Tongue (tissue), 2 donors: ENCODE measurements around the gene VAPA. TPM values are rescaled to one million over a fixed set of nuclear protein-coding genes. Genes with fewer than 3 reads are reported as not detected.

Experiments
- DNase-seq: peaks from one replicate; pipeline ENCODE4 v3.0.0-alpha.2; 2015
- total RNA-seq: library from RNA; depleted of rRNA; stranded (reverse); fragments of >200 nt; gene quantifications from one replicate; pipeline ENCODE4 v1.2.3, GENCODE V29; 2014

VAPA gene
- total RNA-seq, 1 donor from 2014 or later = 356 TPM

DNA sequence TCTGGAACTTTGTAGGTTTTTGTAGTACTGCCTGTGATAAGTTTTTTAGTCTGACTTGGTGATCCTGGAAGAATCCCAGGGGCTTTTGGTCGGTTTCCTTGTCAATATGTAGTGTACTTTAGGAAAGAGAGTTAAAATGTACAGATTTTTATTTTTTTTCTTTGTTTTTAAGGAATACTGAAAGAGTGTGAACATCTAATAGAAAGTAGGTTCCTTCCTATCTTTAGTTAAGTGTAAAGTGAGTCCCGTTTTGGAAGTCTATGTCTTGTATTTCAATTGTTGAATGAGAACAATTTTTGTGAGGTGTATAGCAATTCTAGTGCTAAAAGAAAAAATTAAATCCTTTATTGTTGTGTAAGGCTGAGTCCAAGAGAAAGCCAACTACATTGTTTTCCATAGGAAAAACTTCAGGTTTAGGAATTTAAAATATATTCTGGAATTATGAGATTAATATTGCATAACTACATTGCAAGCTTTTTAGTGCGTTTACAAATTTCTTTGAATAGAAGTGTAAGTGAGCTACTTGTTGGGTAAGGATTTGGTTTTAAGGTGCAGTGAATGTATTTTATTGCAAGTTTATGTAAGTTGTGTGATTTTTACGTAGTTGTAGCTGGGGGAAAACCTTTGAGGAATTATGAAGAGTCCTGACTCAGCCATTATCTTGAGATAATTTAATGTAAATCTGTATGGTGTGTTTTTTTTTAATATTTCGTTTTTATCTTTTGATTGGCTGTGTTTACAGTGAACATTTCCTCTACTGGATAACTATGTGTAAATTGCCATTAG is 1.7 kb downstream of the VAPA start:
- DNase-seq = no peak

DNA sequence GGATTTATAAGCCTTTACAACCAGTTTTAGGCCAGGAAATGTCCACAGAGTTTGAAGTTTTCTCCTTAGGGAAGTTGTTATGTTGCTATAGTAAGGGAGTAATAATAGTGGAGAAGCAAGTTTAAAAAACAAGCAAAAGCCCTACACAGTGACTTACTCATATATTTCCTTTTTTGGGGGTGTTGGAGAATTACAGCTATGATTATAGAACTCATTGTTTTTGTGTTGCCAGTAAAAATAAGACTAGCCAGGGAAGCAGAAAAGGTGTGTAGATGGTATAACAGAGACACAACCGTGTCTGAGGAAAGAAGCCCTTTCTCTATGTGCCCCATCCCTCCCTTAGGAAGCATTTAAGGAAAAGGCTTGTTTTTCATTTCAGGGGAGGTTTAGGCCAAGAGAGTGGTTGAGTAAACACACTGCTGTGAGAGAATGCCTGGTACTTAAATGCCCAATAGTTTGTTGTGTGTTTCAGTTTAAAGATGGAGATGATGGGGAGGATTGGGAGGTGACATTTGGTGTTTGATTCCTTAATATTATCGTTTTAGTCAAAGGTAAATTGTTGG is 2.3 kb downstream of the VAPA start:
- no peak for DNase-seq

DNA sequence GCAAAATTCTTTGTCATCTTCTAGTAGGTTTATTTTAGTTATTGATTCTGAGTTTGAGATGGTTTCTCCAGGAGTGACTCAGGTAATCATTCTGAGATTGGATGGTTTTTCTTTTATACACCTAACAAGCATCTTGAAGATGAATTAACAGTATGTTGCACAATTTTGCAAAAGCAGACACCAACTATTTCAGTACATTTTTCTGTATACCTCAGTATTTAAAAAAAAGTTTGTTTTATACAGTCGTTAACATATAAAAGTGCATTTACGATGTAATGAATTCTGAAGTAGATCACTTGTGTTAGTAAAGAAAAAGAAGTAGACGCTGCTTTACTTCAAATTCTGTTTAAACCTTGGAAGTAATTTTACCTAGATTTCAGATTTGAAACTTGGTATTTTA is 3.0 kb downstream of the VAPA start:
- DNase-seq = no peak

DNA sequence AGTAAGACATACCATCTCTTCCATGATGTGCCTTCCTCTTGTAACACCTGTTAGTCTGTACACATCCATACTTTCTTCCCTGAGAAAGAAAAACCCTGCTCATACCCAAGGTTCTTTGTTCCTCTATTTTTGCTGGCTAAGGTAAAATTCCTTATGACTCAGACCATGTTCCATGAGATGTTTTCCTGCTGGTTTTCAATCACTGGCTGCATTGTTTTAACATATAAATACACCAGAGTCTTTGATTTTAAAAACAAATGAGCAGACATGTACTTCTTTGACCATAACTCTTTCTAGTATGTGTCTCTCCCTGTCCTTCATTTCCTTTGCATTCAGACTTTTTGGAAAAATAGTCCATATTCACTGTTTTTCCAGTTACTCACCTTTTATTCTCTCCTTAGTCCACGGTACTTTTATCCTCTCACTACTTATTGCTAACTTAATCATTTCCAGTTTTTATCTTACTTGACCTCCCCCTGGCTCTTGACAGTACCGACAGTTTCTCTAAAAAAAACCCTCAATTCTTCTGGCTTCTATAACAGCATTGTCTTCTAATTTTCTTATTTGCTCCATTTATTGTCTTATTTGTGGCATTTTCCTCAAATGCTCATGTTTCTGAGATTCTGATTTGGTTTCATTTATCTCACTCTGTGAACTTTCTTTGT is 4.3 kb downstream of the VAPA start:
- no peak for DNase-seq

DNA sequence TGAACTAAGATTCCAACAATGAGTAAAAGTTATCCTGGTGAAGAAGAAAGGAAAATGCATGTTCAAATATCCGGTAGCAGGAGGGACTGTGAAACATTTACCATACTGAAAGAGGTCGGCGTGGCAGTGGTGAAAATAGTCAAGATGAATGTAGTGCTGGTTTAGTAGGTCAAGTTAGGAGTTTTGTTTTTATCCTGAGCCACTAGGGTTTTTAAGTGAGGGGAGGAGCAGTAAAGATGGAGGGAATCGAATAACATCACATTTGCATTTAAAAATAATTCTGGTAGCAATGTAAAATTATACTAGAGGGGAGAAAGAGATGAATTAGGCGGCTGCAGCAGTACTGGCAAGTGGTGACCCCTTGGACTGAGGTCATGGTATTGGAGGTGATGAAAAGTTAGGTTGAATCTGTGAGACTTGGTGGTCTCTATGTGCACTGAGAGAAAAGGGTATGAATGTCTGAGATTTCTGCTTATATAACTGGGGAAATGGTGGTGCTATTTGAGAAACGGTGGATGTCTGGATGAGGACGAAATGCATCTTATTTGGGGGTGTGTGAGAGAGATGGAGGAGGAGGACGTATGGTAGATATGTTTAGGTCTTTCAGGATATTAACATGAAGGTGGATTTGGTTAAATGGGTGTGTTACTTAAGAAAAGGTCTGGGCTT is 5.9 kb downstream of the VAPA start:
- DNase-seq = no peak

DNA sequence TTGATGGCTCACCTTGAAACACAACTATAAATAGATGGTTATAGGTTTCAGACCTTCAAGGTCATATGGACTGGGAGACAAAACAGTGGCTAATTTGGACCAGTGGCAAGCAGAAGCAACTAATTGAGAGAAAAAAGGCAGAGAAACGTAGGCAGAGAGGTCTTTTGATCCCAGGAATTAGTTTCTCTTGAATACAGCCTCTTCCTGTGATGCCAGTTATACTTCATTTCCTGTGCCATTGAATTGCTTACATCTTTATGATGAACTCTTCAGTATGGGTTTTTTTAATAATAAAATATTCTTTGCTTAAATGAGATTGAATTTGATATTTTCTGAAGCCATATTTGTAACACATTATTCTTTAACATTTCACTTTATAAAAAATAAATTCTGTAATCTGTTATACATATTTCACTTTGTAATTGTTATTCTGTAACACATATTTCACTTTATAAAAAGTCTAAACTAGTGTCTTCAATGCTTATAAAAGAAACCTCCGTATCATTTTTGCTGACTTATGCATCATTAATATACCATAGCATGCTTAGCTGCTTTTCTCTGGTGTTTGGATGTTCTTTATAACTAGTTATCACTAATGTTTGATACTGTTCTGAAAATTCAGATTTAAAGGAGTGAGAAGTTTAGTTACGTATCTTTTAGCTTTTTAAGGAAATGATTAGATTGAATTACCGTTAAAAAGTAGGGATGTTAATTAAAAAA is 8.9 kb downstream of the VAPA start:
- DNase-seq = no peak

DNA sequence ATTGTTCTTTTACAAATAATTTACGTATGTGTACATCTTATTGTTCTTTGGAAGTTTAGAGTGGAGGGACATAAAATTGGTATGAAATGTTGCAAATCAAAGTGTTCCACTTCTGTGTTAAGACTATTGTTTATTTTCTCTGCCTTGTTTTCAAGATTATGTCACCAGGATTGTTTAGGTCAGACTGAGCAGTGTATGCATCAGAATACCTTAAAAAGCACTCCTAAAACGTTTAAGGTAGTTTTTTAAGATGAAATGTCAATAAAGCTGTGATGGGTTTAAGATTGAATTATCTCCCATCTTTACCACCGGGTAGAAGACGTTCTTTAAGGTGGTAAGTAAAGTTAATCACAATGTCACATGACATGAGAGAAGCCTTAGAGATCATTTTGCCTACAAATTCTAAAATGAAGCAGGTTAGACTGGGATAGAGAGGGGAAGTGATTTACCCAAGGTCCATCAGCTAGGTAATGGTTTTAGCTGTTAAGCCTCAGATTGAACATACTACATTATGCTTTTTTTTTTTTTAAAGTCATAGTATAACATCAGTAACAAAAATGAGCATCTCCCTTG is 10.6 kb downstream of the VAPA start:
- DNase-seq = no peak

DNA sequence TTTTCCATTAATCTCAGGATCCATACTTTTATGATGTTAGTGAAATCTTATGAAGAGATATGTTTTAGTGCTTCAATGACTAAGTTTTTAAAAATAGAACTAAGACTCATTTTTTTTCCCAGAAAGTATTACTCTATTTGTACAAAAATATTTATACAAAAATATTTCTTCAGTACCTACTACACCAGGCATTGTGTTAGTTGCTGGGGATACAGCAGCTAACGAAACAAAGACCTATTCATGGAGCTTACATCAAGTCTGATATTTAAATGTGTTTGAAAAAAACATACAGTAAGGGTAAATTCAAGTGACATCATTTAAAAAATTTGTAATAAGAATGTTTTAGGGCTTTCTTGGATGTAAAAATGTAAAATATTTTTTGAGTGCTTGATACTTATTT is 11.6 kb downstream of the VAPA start:
- no peak for DNase-seq

DNA sequence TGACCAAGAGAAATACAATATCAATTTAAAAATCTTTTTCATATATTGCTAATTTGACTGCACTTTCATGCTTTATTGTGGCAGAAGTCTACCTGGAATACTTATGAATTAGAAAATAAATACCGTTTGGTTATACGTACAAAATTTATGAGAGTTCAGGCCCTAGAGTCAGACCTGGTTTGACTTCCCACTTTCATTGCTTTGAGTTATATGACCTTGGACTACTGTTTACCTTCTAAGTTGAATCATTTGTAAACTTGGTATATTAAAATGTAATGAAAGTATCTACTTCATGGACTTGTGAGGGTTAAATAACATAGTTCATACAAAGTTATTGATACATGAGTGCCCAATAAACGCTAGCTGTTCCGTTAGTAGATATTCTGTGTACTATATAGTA is 12.0 kb downstream of the VAPA start:
- DNase-seq = no peak

DNA sequence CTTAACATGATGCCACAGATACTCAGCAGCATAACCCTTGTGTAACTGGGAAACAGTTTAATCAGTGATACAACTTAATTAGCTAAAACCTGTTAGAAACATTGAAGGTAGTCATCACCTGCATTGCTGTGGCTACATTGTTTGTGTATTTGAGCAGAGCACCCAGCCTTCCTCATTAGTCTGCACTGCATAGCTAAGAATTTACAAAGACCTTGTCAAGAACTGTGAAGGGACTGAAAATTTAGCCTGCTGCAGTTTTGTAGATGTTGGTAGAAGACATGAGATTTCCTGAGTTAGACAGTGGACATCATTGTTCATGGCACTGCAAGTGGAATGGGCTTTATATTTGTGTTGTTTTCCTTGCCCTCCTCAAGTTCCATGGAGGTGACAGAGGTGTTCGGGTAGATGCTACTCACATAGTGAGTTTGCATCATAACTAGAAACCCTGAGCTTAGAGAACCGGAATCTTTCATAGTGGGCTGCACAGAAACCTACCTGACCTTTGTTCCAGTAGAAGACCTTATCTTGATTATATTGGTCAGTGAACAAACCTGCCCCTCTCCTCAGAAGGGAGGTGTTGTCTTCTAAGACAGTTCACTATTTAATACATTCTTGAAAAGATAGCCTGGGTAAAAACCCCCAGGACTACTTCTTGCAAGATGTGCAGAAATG is 12.5 kb downstream of the VAPA start:
- no peak for DNase-seq

DNA sequence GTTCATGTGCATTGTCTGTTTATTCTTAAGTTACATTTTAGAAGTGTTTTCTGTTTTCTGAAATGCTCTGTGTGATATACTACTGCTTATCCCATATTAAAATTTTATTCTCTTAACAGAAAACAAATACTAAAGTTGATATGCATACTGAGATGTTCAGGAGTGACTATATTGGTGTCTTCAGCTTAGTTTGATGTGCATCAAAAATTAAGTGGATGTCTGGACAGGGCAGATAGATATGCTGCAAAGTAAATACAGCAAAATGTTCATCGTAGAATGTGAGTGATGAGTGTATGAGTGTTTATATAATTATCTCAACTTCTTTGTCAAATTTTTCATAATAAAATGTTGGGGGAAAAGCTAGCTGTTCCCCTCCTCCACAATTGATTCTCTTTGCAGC is 13.2 kb downstream of the VAPA start:
- DNase-seq = no peak

DNA sequence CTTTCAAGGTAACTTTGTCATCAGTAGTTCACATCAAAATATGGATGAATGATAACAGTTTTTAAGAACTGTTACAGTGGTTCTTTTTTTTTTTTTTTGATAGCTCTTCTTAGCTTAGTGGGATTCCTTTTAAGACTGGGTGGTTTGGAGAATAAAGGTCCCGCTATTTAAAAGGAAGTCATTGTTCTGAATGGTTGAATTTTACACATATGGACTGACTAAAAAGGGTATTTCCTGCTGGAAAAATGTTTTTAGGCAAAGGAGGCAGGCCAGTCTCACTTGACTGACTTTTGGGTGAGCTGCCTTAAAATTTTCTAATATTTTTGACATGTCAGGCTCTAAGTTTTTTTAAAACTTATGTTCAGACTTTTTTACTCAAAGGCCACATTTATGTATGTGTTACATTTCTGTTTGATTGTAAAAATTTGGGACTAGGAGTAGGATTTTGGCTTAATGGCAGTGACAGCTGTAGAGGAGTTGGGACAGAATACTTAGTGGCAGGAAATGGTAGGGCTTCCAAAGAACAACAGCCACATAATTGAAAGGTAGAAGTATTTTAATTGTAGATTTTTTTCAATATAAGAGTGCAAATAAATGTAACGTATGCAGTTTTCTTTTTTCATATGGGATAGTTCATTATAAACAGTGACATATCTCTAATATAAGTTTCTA is 13.7 kb downstream of the VAPA start:
- DNase-seq = no peak

DNA sequence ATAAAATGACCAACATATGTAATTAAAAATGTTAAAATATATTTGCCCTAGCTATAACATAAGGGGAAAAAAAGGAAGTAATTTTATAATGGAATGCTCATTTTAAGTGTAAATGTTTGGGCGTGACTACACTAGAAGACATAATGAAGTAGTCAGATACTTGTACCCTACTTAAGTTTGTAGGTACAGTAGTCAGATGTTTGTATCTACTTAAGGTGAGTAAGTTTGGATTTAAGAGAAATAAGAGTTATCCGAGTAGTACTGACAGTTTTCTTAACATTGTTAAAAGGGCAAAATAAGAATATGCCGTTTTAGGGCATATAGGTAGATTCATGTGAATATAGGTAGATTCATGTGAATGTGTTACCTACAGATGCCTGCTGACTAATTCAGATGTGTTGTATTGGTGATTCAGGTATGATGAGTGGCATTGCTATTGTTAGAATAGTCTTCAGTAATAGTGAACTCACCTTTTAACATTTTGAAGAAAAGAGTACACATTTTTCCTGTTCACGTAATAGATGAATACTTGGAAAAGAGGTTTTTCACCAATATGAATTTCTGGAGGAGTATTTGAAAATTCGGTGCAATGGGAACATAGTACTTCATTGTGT is 14.9 kb downstream of the VAPA start:
- DNase-seq = no peak

DNA sequence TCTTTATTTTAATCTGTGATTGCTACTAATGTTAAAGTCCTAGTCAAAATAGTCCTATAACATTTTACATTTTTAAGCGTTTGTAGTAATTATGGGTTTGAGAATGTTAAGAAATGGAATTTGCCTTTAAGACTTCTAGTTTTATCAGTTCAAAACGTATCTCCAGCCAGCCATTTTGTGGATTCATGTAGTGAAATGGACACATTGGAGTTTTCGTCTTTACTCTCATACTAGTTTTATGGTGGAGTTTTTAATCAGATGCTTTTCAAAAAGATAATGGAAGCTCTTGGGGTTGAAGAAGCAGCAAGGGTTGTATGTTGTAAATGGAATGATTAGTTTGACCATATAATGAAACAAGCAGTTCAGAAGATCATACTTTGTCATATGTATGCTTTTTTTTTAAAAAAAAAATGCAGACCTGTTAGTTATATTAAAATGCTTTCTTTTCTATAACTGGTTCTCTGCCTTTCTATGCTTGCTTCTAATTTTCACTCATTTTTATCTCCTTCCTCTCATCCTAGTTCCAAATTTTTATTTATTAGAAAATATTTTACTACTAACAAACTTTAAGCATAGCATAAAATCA is 16.6 kb downstream of the VAPA start:
- DNase-seq = no peak

DNA sequence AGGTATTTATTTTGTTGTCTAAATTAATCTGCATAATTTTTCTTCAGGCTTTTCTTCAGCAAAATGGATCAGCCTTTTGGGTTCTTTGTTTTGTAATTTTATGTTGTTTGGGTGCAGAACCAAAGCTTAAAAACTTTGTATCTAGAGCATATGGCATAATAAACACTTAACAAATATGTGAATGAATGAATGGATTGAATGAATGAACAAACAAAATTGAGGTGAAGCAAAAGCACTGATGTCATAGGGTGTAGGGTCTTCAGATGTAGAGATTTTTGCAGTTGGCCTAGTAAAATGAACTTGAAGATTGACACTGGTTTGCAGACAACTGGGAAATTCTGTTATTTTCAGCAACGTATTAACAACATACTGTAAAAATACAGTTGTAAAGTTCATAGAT is 17.3 kb downstream of the VAPA start:
- no peak for DNase-seq

DNA sequence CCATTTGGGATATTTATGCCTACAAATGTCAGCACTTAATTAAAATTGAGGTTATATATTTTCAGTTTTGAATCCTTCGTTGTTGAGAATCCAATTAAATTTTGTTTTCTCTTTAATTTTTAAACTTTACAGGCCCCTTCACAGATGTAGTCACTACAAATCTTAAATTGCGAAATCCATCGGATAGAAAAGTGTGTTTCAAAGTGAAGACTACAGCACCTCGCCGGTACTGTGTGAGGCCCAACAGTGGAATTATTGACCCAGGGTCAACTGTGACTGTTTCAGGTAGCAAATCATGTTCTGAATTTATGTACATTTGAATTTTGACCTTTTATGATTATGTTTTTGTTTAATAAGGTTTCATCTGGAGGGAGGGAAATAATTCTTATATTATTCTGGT is 17.9 kb downstream of the VAPA start:
- DNase-seq = no peak

DNA sequence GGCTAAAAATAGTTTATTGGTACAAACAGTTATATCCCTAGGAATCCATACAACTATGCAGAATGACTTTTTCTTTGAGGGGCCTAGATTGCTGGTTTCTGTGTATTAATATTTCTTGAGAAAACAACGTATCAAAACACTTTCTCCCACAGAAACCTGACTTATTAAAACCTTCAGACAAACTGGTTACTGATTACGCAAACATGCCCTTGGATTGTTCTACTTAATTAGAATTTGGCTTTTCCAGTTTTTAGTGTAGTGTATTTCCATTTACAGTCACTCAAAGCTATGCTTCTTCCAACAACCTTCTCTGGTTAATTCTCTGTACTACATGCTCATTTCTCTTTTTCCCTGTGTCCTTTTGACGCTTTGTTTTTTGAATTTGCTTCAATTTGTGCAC is 20.0 kb downstream of the VAPA start:
- DNase-seq = no peak

DNA sequence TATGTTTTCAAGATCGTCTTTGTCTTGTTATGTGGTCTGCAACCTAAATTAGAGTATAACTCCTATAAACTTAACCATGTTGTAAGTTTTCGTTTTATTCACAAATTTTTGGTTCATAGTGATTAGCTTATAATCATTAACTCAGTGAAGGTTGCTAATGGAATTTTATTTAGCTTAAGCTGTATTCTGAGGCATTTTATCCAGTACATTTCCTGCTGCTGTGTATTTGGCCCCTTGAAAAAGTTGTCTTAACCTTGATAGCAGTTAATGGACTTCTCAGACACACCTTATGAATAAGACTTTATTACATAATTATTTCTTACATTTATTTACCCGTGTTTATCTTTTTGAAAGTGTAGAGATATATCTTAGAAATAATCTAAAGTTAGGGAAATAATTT is 20.5 kb downstream of the VAPA start:
- no peak for DNase-seq

DNA sequence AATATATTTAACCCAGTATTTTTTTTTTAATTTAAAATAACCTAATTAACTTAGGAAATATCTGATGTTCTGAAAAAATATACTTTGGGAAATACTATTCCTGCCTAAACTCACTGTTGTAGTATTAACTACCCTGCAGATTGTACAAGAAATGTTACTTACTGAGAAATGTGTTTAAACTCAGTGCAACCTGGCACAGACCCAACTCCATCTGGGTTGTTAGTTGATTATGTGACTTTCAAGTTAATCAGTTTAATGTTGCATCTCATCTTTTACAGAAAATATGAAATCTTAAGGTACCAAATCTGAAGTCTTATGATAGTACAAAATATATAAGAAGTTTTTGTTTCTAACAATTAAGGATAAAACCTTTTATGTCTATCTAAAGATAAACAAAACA is 27.3 kb downstream of the VAPA start:
- DNase-seq = no peak

DNA sequence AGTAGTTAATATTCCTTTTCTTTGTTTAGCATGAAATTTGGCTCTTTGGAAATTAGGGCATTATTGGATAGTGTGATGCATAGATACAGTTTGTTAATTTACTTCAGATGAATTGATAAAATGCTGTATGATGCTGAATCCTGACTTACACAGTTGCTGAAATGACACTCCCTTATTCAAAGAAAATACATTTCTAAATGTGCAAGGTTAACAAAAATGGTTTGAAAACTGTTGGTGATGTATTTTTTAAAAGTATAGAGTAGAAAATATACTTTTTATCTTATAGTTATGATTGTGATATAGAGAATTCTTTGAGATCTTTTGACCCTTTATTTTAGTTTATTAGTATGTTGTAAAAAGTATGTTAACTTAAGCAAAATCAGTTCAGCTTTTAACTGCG is 27.8 kb downstream of the VAPA start:
- DNase-seq = no peak
